GM19397 (cell line): ENCODE data around the gene HSD17B7.
"Not testable (repeated sequence)": the region's sequence is repeated elsewhere in the genome, so short reads cannot be mapped to it uniquely, and the experiment has no call there.

Experiments
- ATAC-seq: cut with Tn5 transposase; IDR thresholded peaks from one replicate; pipeline ENCODE4 v1.9.1; 2021; ENCODE audit warnings: mild to moderate bottlenecking, moderate library complexity; ENCODE audit not compliant: unreplicated experiment

Gene HSD17B7

DNA sequence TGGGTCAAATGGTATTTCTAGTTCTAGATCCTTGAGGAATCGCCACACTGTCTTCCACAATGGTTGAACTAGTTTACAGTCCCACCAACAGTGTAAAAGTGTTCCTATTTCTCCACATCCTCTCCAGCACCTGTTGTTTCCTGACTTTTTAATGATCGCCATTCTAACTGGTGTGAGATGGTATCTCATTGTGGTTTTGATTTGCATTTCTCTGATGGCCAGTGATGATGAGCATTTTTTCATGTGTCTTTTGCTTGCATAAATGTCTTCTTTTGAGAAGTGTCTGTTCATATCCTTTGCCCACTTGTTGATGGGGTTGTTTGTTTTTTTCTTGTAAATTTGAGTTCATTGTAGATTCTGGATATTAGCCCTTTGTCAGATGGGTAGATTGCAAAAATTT lies 17.0 kb downstream of the HSD17B7 start:
- ATAC-seq = not testable (repeated sequence)

DNA sequence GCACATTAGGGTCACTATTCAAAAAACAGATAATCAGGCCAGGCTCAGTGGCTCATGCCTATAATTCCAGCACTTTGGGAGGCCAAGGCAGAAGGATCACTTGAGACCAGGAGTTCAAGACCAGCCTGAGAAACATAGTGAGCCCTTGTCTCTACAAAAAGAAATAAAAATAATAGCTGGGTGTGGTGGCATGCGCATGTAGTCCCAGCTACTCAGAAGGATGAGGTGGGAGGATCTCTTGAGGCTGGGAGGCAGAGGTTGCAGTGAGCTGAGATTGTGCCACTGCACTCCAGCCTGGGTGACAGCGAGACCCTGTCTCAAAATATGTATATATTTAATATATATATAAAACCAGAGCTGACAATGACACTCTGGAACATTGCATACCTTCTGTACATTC lies 21.9 kb downstream of the HSD17B7 start:
- not testable (repeated sequence) for ATAC-seq

DNA sequence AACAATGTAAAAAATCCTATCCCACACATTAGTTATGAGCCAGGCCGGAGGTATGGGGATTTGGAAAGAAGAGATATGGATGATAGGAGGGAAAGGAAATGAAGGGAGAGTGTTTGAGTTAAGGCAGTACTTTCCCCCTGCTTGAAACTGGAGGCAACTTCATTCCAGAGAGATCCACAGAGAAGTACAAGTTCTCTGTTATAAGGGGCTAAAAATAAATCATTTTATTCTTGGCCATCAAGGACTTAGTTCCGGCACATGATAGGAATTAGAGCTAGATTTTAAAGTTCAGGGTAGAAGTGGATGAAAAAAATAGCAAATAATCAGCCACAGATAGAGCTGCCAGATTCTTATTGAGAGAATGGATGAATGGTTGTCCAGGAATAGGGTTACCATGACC lies 27.6 kb downstream of the HSD17B7 start:
- not testable (repeated sequence) for ATAC-seq

DNA sequence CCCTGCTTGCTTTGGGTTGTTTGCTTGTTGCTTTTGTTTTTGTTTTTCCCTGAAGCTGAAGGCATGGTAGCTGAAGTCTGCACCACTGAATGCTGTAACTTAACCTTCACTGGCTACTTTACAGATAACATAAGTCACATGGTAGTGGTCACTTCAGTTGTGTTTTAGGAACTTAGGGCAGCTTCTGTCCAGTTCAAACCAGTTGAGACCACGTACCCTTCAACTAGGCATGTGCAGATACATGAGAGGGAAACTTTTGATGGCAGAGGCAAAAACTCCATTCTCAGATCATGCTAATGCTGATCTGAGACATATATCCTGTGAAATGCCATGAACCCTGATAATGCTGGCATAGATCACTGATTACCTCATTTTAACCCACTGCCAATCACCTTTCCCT lies 28.2 kb downstream of the HSD17B7 start:
- not testable (repeated sequence) for ATAC-seq

DNA sequence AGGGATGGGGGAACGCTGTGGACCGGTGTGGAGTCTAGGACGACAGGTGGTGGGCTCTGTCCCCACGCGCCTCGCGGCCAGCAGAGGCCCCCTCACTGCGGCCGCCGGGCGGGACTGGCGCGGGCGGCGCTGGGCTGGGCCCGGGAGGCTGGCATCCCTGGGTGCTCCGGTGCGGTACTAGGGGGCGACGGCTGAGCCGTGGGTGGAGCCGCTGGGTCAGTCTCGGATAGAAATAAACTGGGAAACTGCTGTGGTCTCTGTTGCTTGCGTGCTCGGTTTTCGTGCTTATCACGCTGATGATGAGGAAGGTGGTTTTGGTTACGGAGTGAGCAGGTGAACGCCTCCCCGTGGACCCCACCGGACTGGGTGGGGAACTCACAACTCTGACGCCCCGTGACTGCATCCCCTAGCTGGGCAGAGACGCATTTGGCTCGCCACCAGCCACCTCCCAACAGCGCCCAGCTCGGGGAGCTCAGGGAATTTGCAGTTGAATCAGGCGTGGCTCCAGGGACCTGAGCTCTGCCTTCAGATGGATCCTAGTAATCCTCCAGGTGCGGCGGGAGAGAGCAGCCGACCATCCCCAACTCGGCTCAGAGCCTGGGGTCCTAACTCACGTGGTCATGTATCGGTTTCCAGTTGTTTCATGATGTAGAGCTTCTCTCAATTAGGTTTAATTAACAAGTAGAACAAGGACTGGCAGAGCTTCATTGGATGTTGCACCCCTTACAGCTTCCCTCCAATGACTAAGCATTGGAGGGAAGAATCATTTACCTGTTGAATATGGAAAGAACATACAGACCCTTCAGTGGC lies 32.1 kb downstream of the HSD17B7 start:
- no peak for ATAC-seq

DNA sequence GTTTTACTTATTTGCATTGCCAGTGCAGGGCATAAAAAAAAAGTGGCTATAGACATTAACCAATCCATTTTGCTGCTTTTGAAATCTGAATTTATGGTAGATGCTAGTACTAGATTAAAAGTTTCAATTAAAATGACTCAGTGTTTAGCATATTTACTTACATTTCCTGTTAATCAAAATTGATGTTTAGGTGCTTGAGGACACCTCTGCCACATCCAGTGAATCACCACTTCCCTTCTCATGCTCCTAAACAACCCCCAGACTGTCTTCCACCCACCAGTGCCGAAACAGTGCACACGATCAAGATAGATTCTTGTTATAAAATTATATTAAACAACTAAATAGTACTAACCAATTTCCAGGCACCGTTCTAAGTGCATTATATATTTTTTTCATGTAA lies 32.7 kb downstream of the HSD17B7 start:
- no peak for ATAC-seq

DNA sequence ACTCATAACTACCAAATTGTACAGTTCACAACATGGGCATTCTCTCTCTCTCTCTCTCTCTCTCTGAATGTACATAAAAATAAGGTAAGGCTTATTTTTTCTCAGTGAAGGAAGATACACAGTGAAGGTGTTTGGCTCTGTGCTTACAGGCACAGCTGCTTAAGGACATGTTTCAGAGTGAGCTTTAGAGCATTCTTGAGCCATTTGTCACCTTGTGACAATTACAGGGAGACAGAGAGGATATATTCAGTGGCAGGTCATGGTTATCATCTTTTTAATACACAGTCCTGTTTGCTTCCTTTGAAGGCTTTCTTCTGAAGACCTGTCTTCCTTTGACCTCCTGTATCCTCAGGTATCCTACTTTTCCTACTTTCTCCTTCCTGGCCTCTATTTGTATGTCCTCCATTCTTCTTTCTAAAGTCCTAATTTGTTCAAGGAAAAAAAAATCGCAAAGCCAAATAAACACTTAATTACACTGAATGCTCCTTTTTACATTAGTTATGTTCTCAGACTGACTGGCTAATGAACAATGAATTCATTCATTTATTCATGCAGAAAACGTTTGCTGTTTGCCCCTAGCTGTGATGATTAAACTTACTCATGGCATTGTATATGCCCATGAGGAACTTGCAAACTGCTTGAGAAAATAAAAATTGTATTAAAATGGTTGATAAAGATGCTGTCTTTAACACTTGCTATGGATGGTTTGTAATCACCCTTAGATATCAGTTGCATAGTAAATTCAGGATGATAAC lies 33.4 kb downstream of the HSD17B7 start:
- no peak for ATAC-seq

DNA sequence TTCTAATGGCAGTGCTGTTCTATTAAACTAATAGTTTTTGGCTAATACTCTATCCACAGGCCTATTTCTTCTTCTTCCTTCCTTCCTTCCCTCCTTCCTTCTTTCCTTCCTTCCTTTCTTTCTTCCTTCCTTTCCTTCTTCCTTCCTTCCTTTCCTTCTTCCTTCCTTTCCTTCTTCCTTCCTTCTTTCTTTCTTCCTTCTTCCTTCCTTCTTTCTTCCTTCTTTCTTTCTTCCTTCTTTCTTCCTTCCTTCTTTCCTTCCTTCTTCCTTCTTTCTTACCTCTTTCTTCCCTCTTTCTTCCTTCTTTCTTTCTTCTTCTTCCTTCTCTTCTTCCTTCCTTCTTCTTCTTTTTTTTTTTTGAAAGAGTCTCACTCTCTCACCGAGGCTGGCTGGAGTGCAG lies 38.8 kb downstream of the HSD17B7 start:
- no peak for ATAC-seq

DNA sequence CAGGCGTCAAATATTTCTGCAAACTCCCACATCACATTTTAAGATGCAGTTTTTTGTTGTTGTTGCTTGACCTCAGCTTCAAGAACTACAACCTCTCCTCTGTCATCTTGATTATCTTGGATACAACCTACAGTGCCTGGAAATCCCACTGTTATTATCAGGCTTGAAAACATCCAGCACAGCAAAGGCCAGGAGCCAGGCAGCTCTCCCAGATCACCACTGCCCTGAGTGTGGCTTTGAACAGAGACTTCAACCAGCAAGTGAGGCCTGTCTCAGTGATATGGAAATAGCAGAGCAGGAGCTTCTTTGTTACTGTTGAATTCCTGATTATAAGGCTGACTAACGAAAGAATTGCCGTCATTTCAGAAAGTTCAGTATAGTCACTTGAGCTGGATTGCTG lies 42.0 kb downstream of the HSD17B7 start:
- ATAC-seq = no peak

DNA sequence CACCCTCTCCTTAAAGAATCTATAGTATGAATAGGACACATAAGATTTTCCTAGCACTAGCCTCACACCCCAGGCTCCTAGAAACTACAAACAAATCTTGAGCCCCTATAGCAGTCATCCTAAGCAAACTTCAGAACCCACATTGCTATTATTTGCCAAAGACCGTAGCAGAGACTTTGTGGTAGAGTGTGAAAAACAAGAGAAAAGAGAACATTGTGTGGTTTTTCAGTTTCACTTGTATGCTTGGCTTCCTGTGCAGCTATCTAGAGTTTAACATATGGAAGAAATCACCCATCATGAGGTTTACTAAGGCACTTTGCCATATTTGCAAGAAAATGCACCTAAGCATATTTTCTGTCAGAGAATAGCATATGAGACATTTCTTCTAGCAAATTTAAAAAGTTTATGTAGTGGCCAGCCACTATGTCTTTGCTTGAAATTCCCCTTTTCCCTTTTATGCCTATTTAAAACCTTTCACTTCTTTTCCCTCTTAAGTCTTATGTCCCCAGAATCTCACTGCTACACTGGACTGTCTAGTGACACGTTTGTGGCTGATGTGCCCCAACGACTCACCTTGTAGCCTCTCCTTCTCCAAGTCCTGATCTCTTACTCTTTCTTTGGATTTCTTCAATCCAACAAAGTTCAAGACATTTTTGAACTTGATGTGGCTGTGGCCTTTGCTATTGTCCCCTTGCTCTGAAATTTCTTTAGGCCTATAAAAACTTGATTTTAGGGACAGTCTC lies 44.8 kb downstream of the HSD17B7 start:
- peak; percentile 82 for ATAC-seq

DNA sequence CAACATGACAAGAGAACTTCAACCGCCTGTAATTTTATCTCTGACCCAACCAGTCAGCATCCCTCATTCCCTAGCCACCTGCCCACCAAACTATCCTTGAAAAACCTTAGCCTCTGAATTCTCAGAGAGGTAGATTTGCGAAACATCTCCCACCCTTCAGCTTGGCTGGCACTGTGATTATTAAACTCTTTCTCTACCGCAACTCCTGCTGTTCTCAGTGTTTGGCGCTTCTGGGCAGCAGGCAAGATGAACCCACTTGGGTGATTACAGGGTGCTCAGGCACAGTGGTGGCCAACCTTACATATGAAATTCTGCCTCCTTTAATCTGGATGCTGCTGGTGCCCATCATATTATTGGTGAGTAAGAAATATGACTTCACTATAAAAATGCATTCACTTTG lies 48.4 kb downstream of the HSD17B7 start:
- no peak for ATAC-seq

DNA sequence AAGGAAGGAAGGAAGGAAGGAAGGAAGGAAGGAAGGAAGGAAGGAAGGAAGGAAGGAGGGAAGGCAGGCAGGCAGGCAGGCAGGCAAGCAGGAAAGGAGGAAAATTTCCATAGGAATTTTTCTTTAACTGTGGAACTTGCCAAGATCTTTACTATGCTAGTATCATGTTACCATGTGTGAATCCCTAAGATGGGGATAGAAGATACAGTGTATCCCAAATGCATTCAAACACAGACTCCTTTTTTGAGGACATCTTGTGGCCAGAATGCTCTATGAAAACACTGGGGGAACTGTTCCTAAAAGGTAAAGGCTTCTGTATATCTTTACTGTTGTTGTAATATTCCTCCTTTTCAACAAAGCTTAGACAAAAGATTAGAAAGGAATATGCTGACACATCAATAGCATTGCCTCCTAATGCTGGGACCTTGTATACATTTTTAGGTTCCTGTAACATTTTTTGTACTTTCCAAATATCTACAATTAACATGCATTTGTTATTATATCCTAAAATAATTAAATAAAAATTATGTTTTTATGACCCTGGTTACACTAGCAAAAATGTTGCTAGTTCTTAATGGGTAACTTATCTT lies 49.8 kb downstream of the HSD17B7 start:
- ATAC-seq = no peak

DNA sequence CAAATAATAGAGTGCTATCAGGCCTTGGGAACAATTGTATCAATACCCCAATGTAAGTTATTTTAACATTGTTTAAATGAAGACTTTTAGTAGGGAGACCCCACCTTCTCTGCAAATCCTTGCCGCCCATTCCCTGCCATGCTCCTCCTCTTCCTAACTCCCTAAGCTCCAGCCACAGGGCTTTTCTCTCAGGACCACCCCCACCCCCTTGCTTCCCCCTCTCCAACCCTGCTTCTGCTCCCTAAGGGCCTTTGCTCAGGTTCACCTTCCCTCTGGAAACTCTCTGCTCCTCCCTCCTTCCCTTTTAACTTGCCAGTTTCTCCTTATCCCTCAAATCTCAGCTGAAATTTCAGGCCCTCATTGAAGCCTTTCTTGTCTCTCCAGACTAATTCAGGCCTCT lies 53.7 kb downstream of the HSD17B7 start:
- no peak for ATAC-seq

DNA sequence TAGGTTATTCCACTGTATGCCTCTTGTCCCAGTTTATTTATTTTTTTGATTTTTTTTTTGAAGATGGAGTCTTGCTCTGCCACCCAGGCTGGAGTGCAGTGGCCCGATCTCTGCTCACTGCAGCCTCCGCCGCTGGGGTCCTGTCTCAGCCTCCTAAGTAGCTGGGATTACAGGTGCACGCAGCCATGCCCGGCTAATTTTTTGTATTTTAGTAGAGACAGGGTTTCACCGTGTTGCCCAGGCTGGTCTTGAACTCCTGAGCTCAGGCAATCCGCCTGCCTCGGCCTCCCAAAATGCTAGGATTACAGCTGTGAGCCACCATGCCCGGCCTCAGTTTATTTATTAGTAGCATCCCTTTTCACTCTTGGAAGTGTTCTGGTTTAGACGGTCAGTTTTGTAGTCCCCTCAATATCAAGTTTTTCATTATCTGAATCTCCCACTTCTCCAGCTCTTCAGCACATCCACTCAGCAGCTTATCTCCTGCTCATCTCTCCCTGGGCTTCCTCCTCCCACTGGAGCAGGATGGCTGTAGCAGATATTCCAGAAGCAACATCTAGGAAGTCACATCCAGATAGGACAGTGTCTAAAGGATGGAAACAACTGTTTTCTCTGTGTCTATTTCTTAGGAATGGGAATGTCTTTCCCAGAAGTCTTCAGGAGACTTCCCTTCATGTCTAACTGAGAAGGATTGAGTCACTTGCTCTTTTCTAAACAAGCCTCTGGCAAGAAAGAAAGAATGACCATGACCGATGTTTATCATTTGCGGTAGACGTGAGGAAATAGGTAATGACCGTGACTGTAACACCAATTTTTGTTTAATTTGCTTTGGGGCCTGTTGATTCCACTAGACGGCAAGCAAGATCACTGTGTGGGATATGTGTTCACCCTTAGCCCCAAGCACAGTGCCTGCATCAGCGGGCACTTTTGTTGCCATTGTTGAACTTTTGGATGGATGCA lies 56.0 kb downstream of the HSD17B7 start:
- ATAC-seq = no peak

DNA sequence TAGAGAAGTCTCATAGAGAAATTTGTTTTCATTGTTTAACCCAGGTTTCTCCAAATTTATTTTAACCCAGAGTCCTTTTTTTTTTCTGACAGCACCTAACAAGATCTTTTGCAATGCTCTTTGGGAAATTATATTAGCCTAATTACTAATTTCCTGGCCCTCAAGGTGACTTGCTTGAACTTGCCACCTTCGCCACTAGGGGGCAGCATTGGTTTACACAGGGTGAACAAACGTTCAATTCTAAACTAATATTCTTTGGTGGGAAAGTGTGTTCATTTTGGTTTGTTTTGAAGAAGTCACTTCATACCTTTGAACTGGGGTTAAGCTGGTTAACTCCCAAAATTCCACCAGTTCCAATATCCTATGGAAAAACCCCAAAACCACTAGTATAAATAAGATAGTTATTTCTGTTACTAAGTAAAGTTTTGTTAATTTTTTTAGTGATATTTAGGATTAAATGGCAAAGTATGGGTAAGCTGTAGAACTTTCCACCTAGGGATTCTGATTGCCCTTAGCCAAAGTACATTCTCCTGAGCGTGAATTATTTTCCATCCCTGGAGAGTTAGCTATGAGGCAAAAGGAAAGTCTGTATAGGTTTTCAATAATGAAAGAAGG lies 57.4 kb downstream of the HSD17B7 start:
- ATAC-seq = no peak

DNA sequence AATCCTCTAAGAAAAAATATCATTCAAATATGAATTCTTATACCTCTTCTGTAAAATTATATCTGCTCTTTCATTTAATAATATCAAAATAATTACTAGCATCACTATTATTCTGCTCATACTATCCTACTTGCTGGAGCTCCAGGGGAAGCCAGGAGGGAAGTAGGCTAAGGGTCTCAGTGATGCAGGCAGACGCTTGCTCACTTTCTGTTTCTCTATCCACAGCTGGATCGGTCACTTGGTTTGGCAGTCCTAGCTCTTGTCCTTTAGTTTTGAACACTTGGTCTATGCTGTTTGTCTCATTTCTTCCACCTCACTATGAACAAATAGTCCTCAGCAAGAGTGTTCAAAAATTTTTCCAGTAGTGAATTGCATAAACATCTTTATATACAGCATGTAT lies 59.2 kb downstream of the HSD17B7 start:
- ATAC-seq = no peak

DNA sequence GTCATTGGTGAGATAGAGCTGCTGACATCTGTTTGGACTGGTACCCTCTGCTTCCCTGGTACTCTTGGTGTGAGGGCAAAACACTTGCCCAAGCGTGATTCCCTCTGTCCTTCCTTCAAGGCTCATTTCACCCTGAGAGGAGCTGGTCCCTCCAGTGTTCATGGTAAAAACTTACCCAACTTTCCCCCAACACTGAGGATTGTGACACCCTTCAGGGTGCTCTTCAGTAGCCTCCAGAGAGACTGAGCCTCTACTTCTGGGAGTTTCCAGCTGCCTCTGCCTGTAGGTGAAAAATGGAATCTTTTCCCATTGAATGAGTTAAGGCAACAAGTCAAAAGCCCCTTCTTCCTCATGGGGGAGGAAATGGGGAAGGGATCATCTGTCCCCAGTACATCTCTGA lies 60.8 kb downstream of the HSD17B7 start:
- no peak for ATAC-seq

DNA sequence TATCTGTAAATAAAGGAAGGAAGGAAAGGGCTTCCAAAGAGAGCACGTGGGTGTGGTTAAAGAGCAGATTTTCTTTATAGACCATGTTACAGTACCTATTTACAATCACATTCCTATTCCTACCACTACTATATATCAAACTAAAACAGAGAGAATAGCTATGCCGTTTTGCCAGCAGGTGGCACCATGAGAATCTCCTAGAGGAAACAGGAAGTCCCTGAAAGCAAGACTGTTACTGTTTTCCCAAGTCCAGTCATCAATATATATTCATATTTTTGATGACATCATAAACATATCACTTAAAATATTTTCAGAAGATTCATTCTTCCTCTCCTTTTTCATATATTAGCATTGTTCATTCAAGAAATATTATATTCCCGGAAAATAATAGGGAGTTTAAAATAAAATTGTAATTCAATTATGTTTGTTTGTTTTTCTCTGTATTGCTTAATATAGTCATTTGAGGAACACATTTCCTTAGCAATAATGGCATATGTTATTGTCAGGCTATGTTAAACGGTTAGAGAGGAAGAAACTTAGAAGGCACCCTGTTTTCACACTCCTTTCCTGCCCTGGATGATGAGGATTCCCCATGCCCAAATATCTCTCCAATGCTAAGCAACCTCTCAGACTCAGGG lies 63.9 kb downstream of the HSD17B7 start:
- no peak for ATAC-seq

DNA sequence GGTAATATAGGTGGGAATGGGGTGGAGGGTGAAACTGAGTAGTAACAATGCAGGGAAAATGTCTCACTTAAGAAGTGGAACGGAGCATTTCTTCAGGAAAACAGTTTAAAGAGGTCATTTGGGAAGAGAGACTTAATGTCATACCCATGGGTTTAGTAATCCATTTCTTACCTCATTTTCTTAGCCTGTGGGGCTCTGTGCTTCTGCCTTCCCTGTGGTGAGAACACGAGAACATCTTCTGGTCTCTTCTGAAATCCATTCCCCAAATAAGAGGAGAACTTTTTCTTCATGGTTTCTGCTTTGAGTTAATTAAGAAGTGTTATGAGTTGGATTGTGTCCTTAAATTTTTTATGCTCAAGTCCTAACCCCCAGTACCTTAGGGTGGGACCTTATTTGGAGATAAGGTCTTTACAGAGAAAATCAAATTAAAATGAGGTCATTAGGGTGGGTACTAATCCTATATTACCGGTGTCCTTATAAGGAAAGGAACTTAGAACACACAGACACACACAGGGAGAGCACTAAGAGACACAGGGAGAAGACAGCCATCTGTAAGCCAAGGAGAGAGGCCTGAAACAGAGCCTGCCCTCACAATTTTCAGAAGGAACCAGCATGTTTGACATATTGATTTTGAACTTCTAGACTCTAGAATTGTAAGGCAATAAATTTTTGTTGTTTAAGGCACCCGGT lies 65.1 kb downstream of the HSD17B7 start:
- no peak for ATAC-seq
